Measurements from ENCODE around the gene SMC4.

DNA sequence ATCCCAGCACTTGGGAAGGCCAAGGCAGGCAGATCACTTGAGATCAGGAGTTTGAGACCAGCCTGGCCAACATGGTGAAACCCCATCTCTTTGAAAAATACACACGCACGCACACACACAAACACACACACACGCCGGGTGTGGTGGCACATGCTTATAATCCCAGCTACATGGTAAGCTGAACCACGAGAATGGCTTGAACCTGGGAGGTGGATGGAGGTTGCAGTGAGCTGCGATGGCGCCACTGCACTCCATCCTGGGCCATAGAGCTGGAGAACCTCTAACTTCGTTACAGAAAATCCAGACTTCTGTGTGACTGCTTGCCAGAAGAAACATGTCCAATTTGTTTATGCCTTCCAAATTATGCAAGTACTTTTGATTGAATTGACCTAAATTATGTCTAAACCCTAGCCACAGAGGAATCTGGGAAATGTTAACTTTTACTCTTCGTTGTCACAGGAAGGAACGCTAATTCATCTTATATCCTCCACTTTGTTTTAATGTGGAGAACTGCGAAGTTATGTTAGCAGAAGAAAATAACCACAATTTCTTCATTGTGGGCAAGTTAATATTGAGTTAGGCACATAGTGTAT, 28.5 kb downstream of the SMC4 start:
- TF ChIP-seq POLR2A (IDR thresholded peaks at IDR 0.05), result no peak
- TF ChIP-seq, protein P1, sequence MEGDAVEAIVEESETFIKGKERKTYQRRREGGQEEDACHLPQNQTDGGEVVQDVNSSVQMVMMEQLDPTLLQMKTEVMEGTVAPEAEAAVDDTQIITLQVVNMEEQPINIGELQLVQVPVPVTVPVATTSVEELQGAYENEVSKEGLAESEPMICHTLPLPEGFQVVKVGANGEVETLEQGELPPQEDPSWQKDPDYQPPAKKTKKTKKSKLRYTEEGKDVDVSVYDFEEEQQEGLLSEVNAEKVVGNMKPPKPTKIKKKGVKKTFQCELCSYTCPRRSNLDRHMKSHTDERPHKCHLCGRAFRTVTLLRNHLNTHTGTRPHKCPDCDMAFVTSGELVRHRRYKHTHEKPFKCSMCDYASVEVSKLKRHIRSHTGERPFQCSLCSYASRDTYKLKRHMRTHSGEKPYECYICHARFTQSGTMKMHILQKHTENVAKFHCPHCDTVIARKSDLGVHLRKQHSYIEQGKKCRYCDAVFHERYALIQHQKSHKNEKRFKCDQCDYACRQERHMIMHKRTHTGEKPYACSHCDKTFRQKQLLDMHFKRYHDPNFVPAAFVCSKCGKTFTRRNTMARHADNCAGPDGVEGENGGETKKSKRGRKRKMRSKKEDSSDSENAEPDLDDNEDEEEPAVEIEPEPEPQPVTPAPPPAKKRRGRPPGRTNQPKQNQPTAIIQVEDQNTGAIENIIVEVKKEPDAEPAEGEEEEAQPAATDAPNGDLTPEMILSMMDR (IDR thresholded peaks at IDR 0.05), result no peak

All from body of pancreas (tissue), 4 donors.